ENCODE results near the gene ECT2L.

ECT2L gene

GRCh38 chr6:138864343-138864890 lies 68.5 kb downstream of the ECT2L start:
- ATAC-seq, result no peak
- TF ChIP-seq ESRRG (CRISPR knock-in tag; IDR thresholded peaks at IDR 0.05), result no peak
- TF ChIP-seq ZNF565 (CRISPR knock-in tag; conservative IDR thresholded peaks at IDR 0.05; ENCODE audit: low read depth), result no peak
- TF ChIP-seq CSRNP3 (CRISPR knock-in tag; IDR thresholded peaks at IDR 0.05), result no peak
- no peak for TF ChIP-seq BACH2 (CRISPR knock-in tag; IDR thresholded peaks at IDR 0.05; ENCODE audit: borderline replicate concordance)
- TF ChIP-seq RARB (CRISPR knock-in tag; IDR thresholded peaks at IDR 0.05), result no peak
- no peak for TF ChIP-seq ARNTL (CRISPR knock-in tag; IDR thresholded peaks at IDR 0.05; ENCODE audit: borderline replicate concordance, low read depth)
- TF ChIP-seq SNAI2 (CRISPR knock-in tag; IDR thresholded peaks at IDR 0.05), result no peak
- no peak for TF ChIP-seq POU6F1 (CRISPR knock-in tag; IDR thresholded peaks at IDR 0.05; ENCODE audit: borderline replicate concordance, low read depth)
- TF ChIP-seq OSR1 (CRISPR knock-in tag; IDR thresholded peaks at IDR 0.05), result no peak
- TF ChIP-seq PPARA (CRISPR knock-in tag; IDR thresholded peaks at IDR 0.05; ENCODE audit: borderline replicate concordance), result no peak
- TF ChIP-seq ZFP30 (CRISPR knock-in tag; IDR thresholded peaks at IDR 0.05), result no peak
- TF ChIP-seq PATZ1 (CRISPR knock-in tag; IDR thresholded peaks at IDR 0.05; ENCODE audit: borderline replicate concordance), result no peak
- TF ChIP-seq TCF4 (CRISPR knock-in tag; IDR thresholded peaks at IDR 0.05; ENCODE audit: borderline replicate concordance), result no peak
- no peak for TF ChIP-seq CREB5 (CRISPR knock-in tag; IDR thresholded peaks at IDR 0.05; ENCODE audit: low read depth)
- TF ChIP-seq ZNF70 (CRISPR knock-in tag; IDR thresholded peaks at IDR 0.05), result no peak
- TF ChIP-seq TOX (CRISPR knock-in tag; IDR thresholded peaks at IDR 0.05; ENCODE audit: borderline replicate concordance), result no peak
- no peak for TF ChIP-seq GLIS3 (CRISPR knock-in tag; IDR thresholded peaks at IDR 0.05)
- TF ChIP-seq TSHZ2 (CRISPR knock-in tag; IDR thresholded peaks at IDR 0.05), result no peak
- no peak for TF ChIP-seq ZNF8 (CRISPR knock-in tag; IDR thresholded peaks at IDR 0.05)

GRCh38 chr6:138865480-138866109 lies 69.7 kb downstream of the ECT2L start:
- no peak for ATAC-seq
- TF ChIP-seq ZNF565 (CRISPR knock-in tag; conservative IDR thresholded peaks at IDR 0.05; ENCODE audit: low read depth), result no peak
- no peak for TF ChIP-seq RARB (CRISPR knock-in tag; IDR thresholded peaks at IDR 0.05)
- no peak for TF ChIP-seq ISL1 (CRISPR knock-in tag; IDR thresholded peaks at IDR 0.05)
- no peak for TF ChIP-seq BACH2 (CRISPR knock-in tag; IDR thresholded peaks at IDR 0.05; ENCODE audit: borderline replicate concordance)
- TF ChIP-seq ZNF70 (CRISPR knock-in tag; IDR thresholded peaks at IDR 0.05), result no peak

- no peak for ATAC-seq
- no peak for TF ChIP-seq SNAI2 (CRISPR knock-in tag; IDR thresholded peaks at IDR 0.05)
- TF ChIP-seq CSDC2 (CRISPR knock-in tag; IDR thresholded peaks at IDR 0.05), result no peak
- TF ChIP-seq TCF4 (CRISPR knock-in tag; IDR thresholded peaks at IDR 0.05; ENCODE audit: borderline replicate concordance), result no peak
- no peak for TF ChIP-seq BACH2 (CRISPR knock-in tag; IDR thresholded peaks at IDR 0.05; ENCODE audit: borderline replicate concordance)
- TF ChIP-seq ZNF8 (CRISPR knock-in tag; IDR thresholded peaks at IDR 0.05), result no peak
- no peak for TF ChIP-seq ZNF565 (CRISPR knock-in tag; conservative IDR thresholded peaks at IDR 0.05; ENCODE audit: low read depth)
- no peak for TF ChIP-seq POU6F1 (CRISPR knock-in tag; IDR thresholded peaks at IDR 0.05; ENCODE audit: borderline replicate concordance, low read depth)
- no peak for TF ChIP-seq PPARA (CRISPR knock-in tag; IDR thresholded peaks at IDR 0.05; ENCODE audit: borderline replicate concordance)
- TF ChIP-seq ZFP3 (CRISPR knock-in tag; IDR thresholded peaks at IDR 0.05), result no peak
Observed at GRCh38 chr6:138868181-138868580, 72.3 kb downstream of the ECT2L start.

Measured in SK-N-SH treated with all-trans-retinoic acid at 6 μM for 48 hours (cell line).